Vagina (tissue), 2 donors: ENCODE measurements around the gene ADK. TPM values are rescaled to one million over a fixed set of nuclear protein-coding genes. Genes with fewer than 3 reads are reported as not detected.

ENCODE experiments used
- DNase-seq, 2 donors: peaks; one replicate each; pipeline ENCODE4 v3.0.0-alpha.2; 2017; ENCODE audit errors: extremely low spot score in 2 of 2
- H3K27ac ChIP-seq: fragments of 200-600 bp; sonication (generic); one replicate; pipeline ENCODE4 v1.5.1; 2019
- H3K27me3 ChIP-seq: fragments of 200-600 bp; sonication (generic); one replicate; pipeline ENCODE4 v1.5.1; 2019
- H3K36me3 ChIP-seq, 2 donors: fragments of 200-600 bp; sonication (generic); one replicate each; pipeline ENCODE4 v1.5.1; 2017 to 2019
- H3K4me1 ChIP-seq: fragments of 200-600 bp; sonication (generic); one replicate; pipeline ENCODE4 v1.5.1; 2019
- H3K4me3 ChIP-seq, 2 donors: fragments of 200-600 bp; sonication (generic); 1 replicate in 1 of 2; 2 replicates in 1 of 2; pipeline ENCODE4 v1.5.1; 2016 to 2019
- H3K9me3 ChIP-seq: fragments of 200-600 bp; sonication (generic); one replicate; pipeline ENCODE4 v1.5.1; 2019
- CTCF ChIP-seq, 3 experiments: fragments of 450-650 bp in 2 of 3; fragments of 200-600 bp in 1 of 3; sonication (generic) in 1 of 3; IDR thresholded peaks; one replicate each; pipeline ENCODE4 v1.5.1; 2017 to 2019; ENCODE audit warnings: antibody characterized with exemption in 3 of 3, mild to moderate bottlenecking in 2 of 3, moderate library complexity in 2 of 3
- POLR2A ChIP-seq, 2 donors: fragments of 450-650 bp; IDR thresholded peaks; one replicate each; pipeline ENCODE4 v1.6.1; 2017; ENCODE audit warnings: antibody characterized with exemption in 2 of 2, mild to moderate bottlenecking in 2 of 2, moderate library complexity in 2 of 2
- POLR2AphosphoS5 ChIP-seq, 2 donors: sonication (generic); formaldehyde crosslinking; IDR thresholded peaks; one replicate each; pipeline ENCODE4 v1.9.0; 2017; ENCODE audit warnings: antibody characterized with exemption in 2 of 2, mild to moderate bottlenecking in 2 of 2, low read depth in 1 of 2; ENCODE audit not compliant: insufficient read depth in 1 of 2
- intact Hi-C: fragments of 100-400 bp; cut with DNase I; formaldehyde crosslinking; loops from one replicate; pipeline ENCODE4 v1.15.1; 2023
- total RNA-seq: library from RNA; depleted of rRNA; stranded (reverse); fragments of >200 nt; gene quantifications from one replicate; pipeline ENCODE4 v1.2.3, GENCODE V29; 2016

The ADK gene
- total RNA-seq, 1 donor from 2014 or later = 46.2 TPM

- DNase-seq = no peak
- intact Hi-C loops = no loop called here
- TF ChIP-seq POLR2AphosphoS5 (IDR thresholded peaks at IDR 0.05; ENCODE audit: insufficient read depth in 1 of 2, low read depth in 1 of 2) = no peak
- no peak for TF ChIP-seq CTCF (IDR thresholded peaks at IDR 0.05)
- TF ChIP-seq POLR2A (IDR thresholded peaks at IDR 0.05) = no peak
- Histone ChIP-seq H3K9me3 (no peaks in the 10 kb centered on the region), H3K4me3 (no peak overlapping the region), H3K36me3 (no peaks in the 10 kb centered on the region), H3K27me3 (no peaks in the 10 kb centered on the region), H3K4me1 (no peaks in the 10 kb centered on the region), H3K27ac (no peak overlapping the region)
Measured at GRCh38 chr10:74683621-74684364, 532.8 kb downstream of the ADK start.

- H3K4me1 ChIP-seq = no peaks in the 10 kb centered on the region
- TF ChIP-seq POLR2AphosphoS5 (IDR thresholded peaks at IDR 0.05; ENCODE audit: insufficient read depth in 1 of 2, low read depth in 1 of 2) (no peak), CTCF (IDR thresholded peaks at IDR 0.05) (no peak)
- no peak for DNase-seq
- H3K9me3 ChIP-seq = no peaks in the 10 kb centered on the region
- no peak overlapping the region for H3K27ac ChIP-seq
- intact Hi-C loops = no loop called here
- H3K27me3 ChIP-seq = no peaks in the 10 kb centered on the region
- H3K36me3 ChIP-seq = no peaks in the 10 kb centered on the region
- H3K4me3 ChIP-seq = no peak overlapping the region
Measured at GRCh38 chr10:74684462-74684861, 533.4 kb downstream of the ADK start.

- no peaks in the 10 kb centered on the region for H3K9me3 ChIP-seq
- intact Hi-C loops = no loop called here
- H3K4me3 ChIP-seq = no peak overlapping the region
- H3K36me3 ChIP-seq = no peaks in the 10 kb centered on the region
- H3K27me3 ChIP-seq = no peaks in the 10 kb centered on the region
- no peak for TF ChIP-seq POLR2AphosphoS5 (IDR thresholded peaks at IDR 0.05; ENCODE audit: insufficient read depth in 1 of 2, low read depth in 1 of 2)
- no peak for TF ChIP-seq POLR2A (IDR thresholded peaks at IDR 0.05)
- TF ChIP-seq CTCF (IDR thresholded peaks at IDR 0.05) = no peak
- H3K27ac ChIP-seq = no peak overlapping the region
- DNase-seq = no peak
- H3K4me1 ChIP-seq = no peaks in the 10 kb centered on the region
Measured at GRCh38 chr10:74685564-74685963, 534.5 kb downstream of the ADK start.

GRCh38 chr10:74690393-74690792, 539.4 kb downstream of the ADK start:
- Histone ChIP-seq H3K27ac (no peak overlapping the region), H3K36me3 (no peaks in the 10 kb centered on the region), H3K9me3 (no peaks in the 10 kb centered on the region), H3K4me1 (no peaks in the 10 kb centered on the region), H3K4me3 (no peak overlapping the region), H3K27me3 (no peaks in the 10 kb centered on the region)
- intact Hi-C loops = no loop called here
- no peak for DNase-seq
- TF ChIP-seq POLR2AphosphoS5 (IDR thresholded peaks at IDR 0.05; ENCODE audit: insufficient read depth in 1 of 2, low read depth in 1 of 2) (no peak), POLR2A (IDR thresholded peaks at IDR 0.05) (no peak), CTCF (IDR thresholded peaks at IDR 0.05) (no peak)

- Histone ChIP-seq H3K4me1 (no peaks in the 10 kb centered on the region), H3K9me3 (no peaks in the 10 kb centered on the region)
- intact Hi-C loops = no loop called here
Measured at GRCh38 chr10:74691164-74691563, 540.1 kb downstream of the ADK start.

More at GRCh38 chr10:74691164-74691563, 540.1 kb downstream of the ADK start:
- Histone ChIP-seq H3K36me3 (no peaks in the 10 kb centered on the region), H3K27me3 (no peaks in the 10 kb centered on the region), H3K27ac (no peak overlapping the region), H3K4me3 (no peak overlapping the region)
- DNase-seq = no peak
- TF ChIP-seq CTCF (IDR thresholded peaks at IDR 0.05) = no peak
- TF ChIP-seq POLR2AphosphoS5 (IDR thresholded peaks at IDR 0.05; ENCODE audit: insufficient read depth in 1 of 2, low read depth in 1 of 2) = no peak
- TF ChIP-seq POLR2A (IDR thresholded peaks at IDR 0.05) = no peak
